ENCODE measurements around the gene GDPD4. TPM values are rescaled to one million over a fixed set of nuclear protein-coding genes. Genes with fewer than 3 reads are reported as not detected.

The GDPD4 gene
- total and polyA plus RNA-seq, 2 of the 4 experiments (the other 2 are of a cell fraction) = not detected

DNA sequence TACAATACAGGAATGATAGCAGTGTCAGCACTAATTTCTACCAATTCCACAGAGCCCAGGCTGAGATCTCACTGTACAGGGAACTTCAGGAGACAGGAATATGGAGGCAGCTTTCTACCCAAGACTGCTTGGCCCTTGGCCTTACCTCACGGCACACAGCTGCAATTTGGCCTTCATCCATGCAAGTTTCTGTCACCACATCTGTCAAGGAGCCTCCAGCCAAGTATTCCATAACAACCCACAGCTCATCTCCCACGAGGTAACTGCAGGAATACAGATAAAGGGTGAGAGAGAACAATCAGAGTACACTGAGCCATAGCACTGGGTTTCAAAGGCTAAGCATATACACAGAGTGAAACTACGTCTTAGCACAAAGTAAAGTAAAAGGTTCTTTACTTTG lies 39.0 kb upstream of the GDPD4 start:
- Histone ChIP-seq H3K4me1 (ENCODE audit: control insufficient read depth, insufficient read depth, low read length) (no peaks in the 10 kb centered on the region), H2AK9ac (replicated peaks; ENCODE audit: low read depth, low read length, poor library complexity) (no peak overlapping the region), H3K27ac (ENCODE audit: insufficient read depth, low read length) (no peak overlapping the region), H3K4me3 (ENCODE audit: insufficient read depth, low read depth, low read length) (no peak overlapping the region), H3K36me3 (ENCODE audit: control insufficient read depth, insufficient read depth, low read length) (0 out of 2 replicates have a peak, but pooled peaks cover 3% of the 10 kb centered on the region), H2BK5ac (ENCODE audit: low read depth, low read length, poor library complexity, severe bottlenecking) (no peak overlapping the region), H3K14ac (replicated peaks; ENCODE audit: low read depth, low read length) (no peak overlapping the region), H3K56ac (ENCODE audit: extremely low read depth, insufficient read depth, low read length) (no peak overlapping the region), H4K91ac (ENCODE audit: insufficient read depth, low read depth, low read length) (no peak overlapping the region), H3K27me3 (ENCODE audit: control insufficient read depth, insufficient read depth, low read length) (no peaks in the 10 kb centered on the region), H3K9ac (ENCODE audit: low read depth, low read length) (no peak overlapping the region), H3K9me1 (ENCODE audit: insufficient read depth, low read length) (0 out of 2 replicates have a peak, but pooled peaks cover 3% of the 10 kb centered on the region), H2BK120ac (ENCODE audit: low read depth, low read length) (no peak overlapping the region), H4K8ac (ENCODE audit: low read depth in 2 of 2, low read length in 2 of 2) (no peak overlapping the region), H2AFZ (replicated peaks; ENCODE audit: low read length, poor library complexity) (no peak overlapping the region), H4K5ac (ENCODE audit: low read depth, low read length) (no peak overlapping the region), H3K4ac (ENCODE audit: low read depth, low read length) (no peak overlapping the region), H2BK15ac (ENCODE audit: low read depth, low read length) (no peak overlapping the region), H2AK5ac (ENCODE audit: low read depth, low read length) (no peak overlapping the region), H3K79me1 (ENCODE audit: low read depth in 1 of 2, low read length in 2 of 2) (no peaks in the 10 kb centered on the region), H3K23ac (ENCODE audit: low read depth, low read length) (no peak overlapping the region), H3K18ac (ENCODE audit: low read depth, low read length) (no peak overlapping the region), H4K20me1 (ENCODE audit: insufficient read depth, low read length) (no peaks in the 10 kb centered on the region), H2BK20ac (ENCODE audit: low read depth, low read length) (no peak overlapping the region), H3K4me2 (ENCODE audit: low read depth, low read length) (no peak overlapping the region), H3K9me3 (ENCODE audit: control insufficient read depth, insufficient read depth, low read length) (no peaks in the 10 kb centered on the region)
- no TSS peak for BruUV-seq (replicated peaks)
- WGBS, 2 experiments (ENCODE audit: extremely low coverage in 2 of 2, insufficient read length in 1 of 2) = no CpG with 5 or more reads among the region's 3 CpGs
- in situ Hi-C loops (cut with MboI; ENCODE audit: low sequenced_read_pairs) = no loop called here
- intact Hi-C loops (cut with micrococcal nuclease) = no loop called here
- CTCF ChIA-PET = no interaction called here
- ATAC-seq (ENCODE audit: low read depth) = no peak
- POLR2A ChIA-PET (ENCODE audit: unreplicated experiment) = no interaction called here
- TF ChIP-seq, protein P1, sequence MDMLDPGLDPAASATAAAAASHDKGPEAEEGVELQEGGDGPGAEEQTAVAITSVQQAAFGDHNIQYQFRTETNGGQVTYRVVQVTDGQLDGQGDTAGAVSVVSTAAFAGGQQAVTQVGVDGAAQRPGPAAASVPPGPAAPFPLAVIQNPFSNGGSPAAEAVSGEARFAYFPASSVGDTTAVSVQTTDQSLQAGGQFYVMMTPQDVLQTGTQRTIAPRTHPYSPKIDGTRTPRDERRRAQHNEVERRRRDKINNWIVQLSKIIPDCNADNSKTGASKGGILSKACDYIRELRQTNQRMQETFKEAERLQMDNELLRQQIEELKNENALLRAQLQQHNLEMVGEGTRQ (IDR thresholded peaks at IDR 0.05; ENCODE audit: low read depth, low read length) = no peak
- TF ChIP-seq, protein P2, sequence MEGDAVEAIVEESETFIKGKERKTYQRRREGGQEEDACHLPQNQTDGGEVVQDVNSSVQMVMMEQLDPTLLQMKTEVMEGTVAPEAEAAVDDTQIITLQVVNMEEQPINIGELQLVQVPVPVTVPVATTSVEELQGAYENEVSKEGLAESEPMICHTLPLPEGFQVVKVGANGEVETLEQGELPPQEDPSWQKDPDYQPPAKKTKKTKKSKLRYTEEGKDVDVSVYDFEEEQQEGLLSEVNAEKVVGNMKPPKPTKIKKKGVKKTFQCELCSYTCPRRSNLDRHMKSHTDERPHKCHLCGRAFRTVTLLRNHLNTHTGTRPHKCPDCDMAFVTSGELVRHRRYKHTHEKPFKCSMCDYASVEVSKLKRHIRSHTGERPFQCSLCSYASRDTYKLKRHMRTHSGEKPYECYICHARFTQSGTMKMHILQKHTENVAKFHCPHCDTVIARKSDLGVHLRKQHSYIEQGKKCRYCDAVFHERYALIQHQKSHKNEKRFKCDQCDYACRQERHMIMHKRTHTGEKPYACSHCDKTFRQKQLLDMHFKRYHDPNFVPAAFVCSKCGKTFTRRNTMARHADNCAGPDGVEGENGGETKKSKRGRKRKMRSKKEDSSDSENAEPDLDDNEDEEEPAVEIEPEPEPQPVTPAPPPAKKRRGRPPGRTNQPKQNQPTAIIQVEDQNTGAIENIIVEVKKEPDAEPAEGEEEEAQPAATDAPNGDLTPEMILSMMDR (conservative IDR thresholded peaks at IDR 0.05; ENCODE audit: low read depth, low read length) = no peak
- no peak for TF ChIP-seq RCOR1 (IDR thresholded peaks at IDR 0.05; ENCODE audit: insufficient replicate concordance, low read length)
- DNase-seq = no peak
- dilution Hi-C loops (cut with HindIII; ENCODE audit: low sequenced_read_pairs, unreplicated experiment) = no loop called here
